HG02981 (cell line): ENCODE measurements around the gene KRTAP10-3.
"Not testable (repeated sequence)": the region's sequence is repeated elsewhere in the genome, so short reads cannot be mapped to it uniquely, and the experiment has no call there.

Source experiments
- ATAC-seq: cut with Tn5 transposase; IDR thresholded peaks from one replicate; pipeline ENCODE4 v1.9.1; 2021; ENCODE audit warnings: mild to moderate bottlenecking, moderate library complexity; ENCODE audit not compliant: unreplicated experiment

KRTAP10-3 gene

GRCh38 chr21:44590897-44591800 lies 32.6 kb upstream of the KRTAP10-3 start:
- not testable (repeated sequence) for ATAC-seq

- no peak for ATAC-seq
Observed at GRCh38 chr21:44590311-44590721, 31.7 kb upstream of the KRTAP10-3 start.

- no peak for ATAC-seq
Observed at GRCh38 chr21:44589586-44590305, 31.2 kb upstream of the KRTAP10-3 start.

- no peak for ATAC-seq
Observed at GRCh38 chr21:44589094-44589493, 30.5 kb upstream of the KRTAP10-3 start.

GRCh38 chr21:44585892-44586291 lies 27.3 kb upstream of the KRTAP10-3 start:
- no peak for ATAC-seq

GRCh38 chr21:44583800-44584147 lies 25.2 kb upstream of the KRTAP10-3 start:
- no peak for ATAC-seq

- ATAC-seq: no peak
Observed at GRCh38 chr21:44583089-44583799, 24.6 kb upstream of the KRTAP10-3 start.

GRCh38 chr21:44582055-44582454 lies 23.5 kb upstream of the KRTAP10-3 start:
- no peak for ATAC-seq

- no peak for ATAC-seq
Observed at GRCh38 chr21:44581158-44581557, 22.6 kb upstream of the KRTAP10-3 start.

- not testable (repeated sequence) for ATAC-seq
Observed at GRCh38 chr21:44580231-44580821, 21.7 kb upstream of the KRTAP10-3 start, which contains the start of gene KRTAP10-5. TSS of gene KRTAP10-5 (minus strand) at chr21:44580604. CDS start at chr21:44580578, 26 bp downstream.

- no peak for ATAC-seq
Observed at GRCh38 chr21:44579833-44580144, 21.2 kb upstream of the KRTAP10-3 start.

GRCh38 chr21:44579056-44579832 lies 20.6 kb upstream of the KRTAP10-3 start:
- ATAC-seq: no peak

GRCh38 chr21:44578371-44579055 lies 19.9 kb upstream of the KRTAP10-3 start:
- ATAC-seq: no peak

GRCh38 chr21:44576025-44576420 lies 17.4 kb upstream of the KRTAP10-3 start:
- no peak for ATAC-seq

GRCh38 chr21:44575307-44576024 lies 16.9 kb upstream of the KRTAP10-3 start:
- no peak for ATAC-seq

- no peak for ATAC-seq
Observed at GRCh38 chr21:44574457-44575306, 16.1 kb upstream of the KRTAP10-3 start.

GRCh38 chr21:44573630-44574456 lies 15.2 kb upstream of the KRTAP10-3 start, which contains the start of gene KRTAP10-4:
TSS of gene KRTAP10-4 (plus strand) at chr21:44573729. CDS start at chr21:44573759, 30 bp downstream.
- ATAC-seq: not testable (repeated sequence)
